Esophagus muscularis mucosa (tissue), 4 donors: Measurements from ENCODE around the gene PDCD4. TPM values are rescaled to one million over a fixed set of nuclear protein-coding genes. Genes with fewer than 3 reads are reported as not detected.

Experiments
- DNase-seq: peaks from one replicate; pipeline ENCODE4 v3.0.0-alpha.2; 2017; ENCODE audit errors: extremely low spot score
- H3K27ac ChIP-seq, 4 donors: fragments of 200-600 bp; sonication (generic); replicated peaks in 1 of 4; 1 replicate in 3 of 4; 2 replicates in 1 of 4; pipeline ENCODE4 v1.5.1; 2016 to 2019; ENCODE audit warnings: mild to moderate bottlenecking in 1 of 4
- H3K27me3 ChIP-seq, 4 donors: fragments of 200-600 bp; sonication (generic); one replicate each; pipeline versions ENCODE4 v1.5.1 to v1.6.0; 2016 to 2019
- H3K36me3 ChIP-seq, 4 donors: fragments of 200-600 bp; sonication (generic); one replicate each; pipeline ENCODE4 v1.5.1; 2016 to 2019
- H3K4me1 ChIP-seq, 4 donors: fragments of 200-600 bp; sonication (generic); one replicate each; pipeline ENCODE4 v1.5.1; 2016 to 2019
- H3K4me3 ChIP-seq, 4 donors: fragments of 200-600 bp; sonication (generic); 1 replicate in 2 of 4; 2 replicates in 2 of 4; pipeline ENCODE4 v1.5.1; 2016 to 2019; ENCODE audit warnings: mild to moderate bottlenecking in 4 of 4, moderate library complexity in 1 of 4
- H3K9me3 ChIP-seq, 4 donors: fragments of 200-600 bp; sonication (generic); 1 replicate in 3 of 4; 2 replicates in 1 of 4; pipeline ENCODE4 v1.5.1; 2016 to 2019
- EP300 ChIP-seq: sonication (generic); formaldehyde crosslinking; IDR thresholded peaks from one replicate; pipeline ENCODE4 v1.6.1; 2017; ENCODE audit warnings: antibody characterized with exemption
- POLR2A ChIP-seq: fragments of 450-650 bp; IDR thresholded peaks from one replicate; pipeline ENCODE4 v1.6.1; 2017; ENCODE audit warnings: antibody characterized with exemption, moderate library complexity, mild to moderate bottlenecking, low read depth
- POLR2AphosphoS5 ChIP-seq, 2 donors: sonication (generic); formaldehyde crosslinking; IDR thresholded peaks; one replicate each; pipeline ENCODE4 v1.6.1; 2017; ENCODE audit warnings: antibody characterized with exemption in 2 of 2
- WGBS: methylation state at CpG from one replicate; pipeline ENCODE4 v1.1.5; 2018; 5-methylcytosine and 5-hydroxymethylcytosine counted together
- intact Hi-C: fragments of 100-400 bp; cut with DNase I; formaldehyde crosslinking; loops from one replicate; pipeline ENCODE4 v1.15.1; 2023
- total RNA-seq, 4 donors: library from RNA; depleted of rRNA; stranded (reverse); fragments of >200 nt; gene quantifications; one replicate each; pipeline versions ENCODE4 v1.1.0 to v1.2.1, GENCODE V29; 2016
- TF ChIP-seq, protein P1 (sequence below), 3 experiments: fragments of 200-600 bp in 2 of 3; fragments of 450-650 bp in 1 of 3; sonication (generic) in 2 of 3; IDR thresholded peaks; one replicate each; pipeline ENCODE4 v1.5.1; 2017 to 2019; ENCODE audit warnings: antibody characterized with exemption in 3 of 3, mild to moderate bottlenecking in 2 of 3, moderate library complexity in 1 of 3

The PDCD4 gene
- total RNA-seq, 4 donors from 2014 or later = 65.6 to 97.7 (median 78.3) TPM

DNA sequence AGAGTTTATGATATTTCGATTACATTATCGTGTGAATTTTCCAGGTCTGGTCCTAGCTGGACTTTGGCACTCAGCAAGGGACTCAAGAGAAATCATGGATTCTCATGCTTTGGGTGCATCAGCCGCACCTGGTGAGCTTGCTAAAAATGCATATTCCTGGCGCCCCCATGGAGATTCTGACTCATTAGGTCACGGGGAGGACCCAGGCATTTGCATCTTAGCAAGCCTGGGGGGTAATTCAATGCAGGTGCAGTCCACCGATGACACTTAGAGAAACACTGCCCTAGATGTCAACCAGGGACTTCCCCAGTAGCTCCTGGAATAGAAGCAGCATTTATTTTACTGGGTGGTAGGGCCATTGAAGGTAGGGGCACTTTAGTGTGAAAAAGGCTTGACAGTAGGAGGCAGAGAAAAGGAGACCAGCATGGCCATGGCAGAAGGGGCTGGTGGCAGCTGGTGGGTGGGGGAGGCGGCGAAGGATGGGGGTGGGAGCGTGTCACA, 29.9 kb upstream of the PDCD4 start:
- no peak for DNase-seq
- no peak for TF ChIP-seq POLR2A

DNA sequence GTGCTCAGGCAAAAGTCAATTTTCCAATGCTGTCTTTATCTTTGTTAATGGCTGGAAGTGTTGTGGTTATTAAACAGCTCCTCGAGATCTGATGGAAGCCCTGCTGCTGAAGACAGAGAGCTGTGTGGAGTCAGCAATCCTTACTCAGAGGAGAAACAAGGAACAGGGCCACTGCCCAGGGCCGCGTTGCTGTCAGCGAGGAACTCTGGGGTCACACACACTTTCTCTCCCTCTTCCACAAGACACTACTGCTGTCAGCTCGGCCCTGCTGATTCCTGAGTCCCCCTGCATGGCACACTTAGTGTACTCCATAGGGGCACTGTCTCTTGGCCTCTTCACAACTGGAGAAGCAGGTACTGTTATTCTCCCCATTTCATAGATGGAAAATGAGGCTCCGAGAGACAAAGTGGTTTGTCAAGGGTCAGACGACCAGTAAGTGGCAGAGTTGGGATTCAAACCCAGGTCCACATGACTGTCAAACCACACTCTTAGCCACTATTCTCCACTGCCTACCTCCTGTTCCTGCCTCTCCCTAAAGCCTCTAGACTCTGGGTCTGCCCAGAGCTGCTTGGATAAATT, 29.3 kb upstream of the PDCD4 start:
- DNase-seq = no peak
- H3K27me3 ChIP-seq = no peaks in the 10 kb centered on the region
- TF ChIP-seq, protein P1, sequence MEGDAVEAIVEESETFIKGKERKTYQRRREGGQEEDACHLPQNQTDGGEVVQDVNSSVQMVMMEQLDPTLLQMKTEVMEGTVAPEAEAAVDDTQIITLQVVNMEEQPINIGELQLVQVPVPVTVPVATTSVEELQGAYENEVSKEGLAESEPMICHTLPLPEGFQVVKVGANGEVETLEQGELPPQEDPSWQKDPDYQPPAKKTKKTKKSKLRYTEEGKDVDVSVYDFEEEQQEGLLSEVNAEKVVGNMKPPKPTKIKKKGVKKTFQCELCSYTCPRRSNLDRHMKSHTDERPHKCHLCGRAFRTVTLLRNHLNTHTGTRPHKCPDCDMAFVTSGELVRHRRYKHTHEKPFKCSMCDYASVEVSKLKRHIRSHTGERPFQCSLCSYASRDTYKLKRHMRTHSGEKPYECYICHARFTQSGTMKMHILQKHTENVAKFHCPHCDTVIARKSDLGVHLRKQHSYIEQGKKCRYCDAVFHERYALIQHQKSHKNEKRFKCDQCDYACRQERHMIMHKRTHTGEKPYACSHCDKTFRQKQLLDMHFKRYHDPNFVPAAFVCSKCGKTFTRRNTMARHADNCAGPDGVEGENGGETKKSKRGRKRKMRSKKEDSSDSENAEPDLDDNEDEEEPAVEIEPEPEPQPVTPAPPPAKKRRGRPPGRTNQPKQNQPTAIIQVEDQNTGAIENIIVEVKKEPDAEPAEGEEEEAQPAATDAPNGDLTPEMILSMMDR (IDR thresholded peaks at IDR 0.05) = no peak
- no peak for TF ChIP-seq POLR2A
- TF ChIP-seq EP300 = no peak
- TF ChIP-seq POLR2AphosphoS5 (IDR thresholded peaks at IDR 0.05) = no peak
- WGBS = 78% methylated on average over 7 of the region's 7 CpGs
- no peaks in the 10 kb centered on the region for H3K9me3 ChIP-seq
- H3K27ac ChIP-seq = no peak overlapping the region
- peaks cover 9 to 12% (median 11%) of the 10 kb centered on the region in 4 donors for H3K4me1 ChIP-seq
- H3K36me3 ChIP-seq = no peaks in the 10 kb centered on the region
- no peak overlapping the region for H3K4me3 ChIP-seq
- intact Hi-C loops = no loop called here

More for the DNA sequence above, 29.9 kb upstream of the PDCD4 start:
- WGBS = 91% methylated on average over 9 of the region's 9 CpGs
- H3K27me3 ChIP-seq = no peaks in the 10 kb centered on the region
- no peaks in the 10 kb centered on the region for H3K36me3 ChIP-seq
- no peak overlapping the region for H3K4me3 ChIP-seq
- H3K4me1 ChIP-seq = peaks cover 15 to 18% (median 17%) of the 10 kb centered on the region in 4 donors
- intact Hi-C loops = no loop called here
- H3K9me3 ChIP-seq = no peaks in the 10 kb centered on the region
- no peak overlapping the region for H3K27ac ChIP-seq

DNA sequence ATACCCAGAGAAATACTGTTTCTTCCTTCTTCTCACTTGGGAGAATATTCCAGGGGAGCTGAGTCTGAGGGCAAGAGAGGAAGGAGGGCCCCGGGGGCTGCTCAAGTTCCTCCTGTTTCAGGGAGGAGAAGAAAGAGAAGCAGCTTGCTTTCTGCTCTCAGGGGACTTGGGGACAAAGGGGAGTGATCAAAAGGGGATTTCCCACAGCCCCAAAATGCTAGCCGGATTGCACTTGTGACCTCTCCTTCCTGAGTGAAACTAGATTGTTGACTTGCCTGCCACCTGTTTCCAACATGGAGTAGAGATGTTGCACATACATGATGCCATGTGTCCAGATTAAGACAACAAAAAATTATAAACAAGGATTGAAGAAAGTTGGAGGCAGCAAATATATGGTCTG, 28.7 kb upstream of the PDCD4 start:
- no peaks in the 10 kb centered on the region for H3K27me3 ChIP-seq
- WGBS = 54% methylated on average over 2 of the region's 2 CpGs
- no peaks in the 10 kb centered on the region for H3K36me3 ChIP-seq
- H3K4me1 ChIP-seq = peaks cover 3 to 6% (median 5%) of the 10 kb centered on the region in 4 donors
- no peak overlapping the region for H3K4me3 ChIP-seq
- intact Hi-C loops = no loop called here
- no peak for DNase-seq
- TF ChIP-seq POLR2A (no peak), EP300 (no peak), POLR2AphosphoS5 (IDR thresholded peaks at IDR 0.05) (no peak)
- TF ChIP-seq, protein P1 (IDR thresholded peaks at IDR 0.05) = no peak
- no peak overlapping the region for H3K27ac ChIP-seq
- H3K9me3 ChIP-seq = no peaks in the 10 kb centered on the region

DNA sequence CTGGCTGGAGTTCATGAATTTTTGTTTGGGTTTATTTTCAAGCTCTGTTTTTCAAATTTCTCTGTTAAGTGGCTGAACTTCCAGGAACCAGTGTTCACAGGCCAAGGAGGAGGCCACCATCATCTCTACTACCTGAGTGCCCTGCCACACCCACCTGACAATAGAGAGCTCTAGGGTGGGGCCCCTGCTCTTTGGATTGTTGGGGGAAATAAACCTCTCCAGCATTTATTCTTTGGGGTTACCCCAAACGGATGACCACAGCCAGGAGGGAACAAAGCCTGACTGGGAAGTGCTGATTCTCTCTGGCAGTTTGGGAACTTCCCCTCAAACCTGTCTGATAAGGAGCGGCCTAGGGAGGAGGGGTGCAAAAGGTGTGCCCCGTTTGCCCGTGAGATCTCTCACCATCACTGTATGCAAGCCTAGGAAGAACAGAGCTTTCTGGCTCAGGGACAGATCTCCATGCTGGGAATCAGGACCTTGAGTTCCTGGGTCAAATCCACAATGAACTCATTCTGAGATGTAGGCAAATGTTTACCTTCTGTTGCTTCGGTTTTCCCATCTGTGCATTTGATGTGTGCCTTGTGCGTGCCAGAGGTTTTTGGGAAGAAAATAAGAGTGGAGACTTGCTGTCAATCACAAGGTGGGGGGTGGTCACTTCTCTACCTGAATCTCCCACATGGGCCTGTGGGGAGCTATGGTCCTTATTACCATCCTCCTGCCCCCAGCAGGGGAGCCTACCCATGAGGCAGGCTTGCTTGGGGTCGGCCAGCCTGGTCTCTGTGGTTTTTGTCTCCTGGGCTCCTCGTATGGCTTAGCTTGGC, 27.7 kb upstream of the PDCD4 start:
- no peak for TF ChIP-seq EP300
- TF ChIP-seq POLR2A = no peak
- TF ChIP-seq, protein P1 (IDR thresholded peaks at IDR 0.05) = no peak
- TF ChIP-seq POLR2AphosphoS5 (IDR thresholded peaks at IDR 0.05) = no peak
- no peaks in the 10 kb centered on the region for H3K4me1 ChIP-seq
- H3K4me3 ChIP-seq = no peak overlapping the region
- intact Hi-C loops = no loop called here
- DNase-seq = no peak
- no peaks in the 10 kb centered on the region for H3K9me3 ChIP-seq
- H3K27ac ChIP-seq = no peak overlapping the region
- H3K27me3 ChIP-seq = no peaks in the 10 kb centered on the region
- H3K36me3 ChIP-seq = no peaks in the 10 kb centered on the region
- WGBS = 89% methylated on average over 7 of the region's 8 CpGs

DNA sequence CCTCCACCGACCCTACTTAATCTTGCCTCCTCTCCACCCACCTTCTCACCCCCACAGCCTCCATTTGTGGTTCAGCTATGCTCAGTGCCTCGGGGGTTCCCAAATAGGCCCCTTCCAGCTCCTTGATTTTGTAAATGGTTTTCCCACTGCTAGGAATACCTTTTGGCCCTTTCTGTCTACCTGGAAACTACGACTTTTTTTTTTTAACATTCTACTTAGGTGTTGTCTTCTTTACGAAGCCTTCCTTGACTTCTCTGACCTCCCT, 27.2 kb upstream of the PDCD4 start:
- no peak overlapping the region for H3K4me3 ChIP-seq
- no peak overlapping the region for H3K27ac ChIP-seq
- TF ChIP-seq EP300 = no peak
- TF ChIP-seq, protein P1 (IDR thresholded peaks at IDR 0.05) = no peak
- no peak for TF ChIP-seq POLR2AphosphoS5 (IDR thresholded peaks at IDR 0.05)
- no peak for TF ChIP-seq POLR2A
- H3K4me1 ChIP-seq = no peaks in the 10 kb centered on the region
- no peak for DNase-seq
- H3K27me3 ChIP-seq = no peaks in the 10 kb centered on the region
- H3K36me3 ChIP-seq = no peaks in the 10 kb centered on the region
- WGBS = 99% methylated on average over 4 of the region's 4 CpGs
- intact Hi-C loops = no loop called here
- no peaks in the 10 kb centered on the region for H3K9me3 ChIP-seq
